GM19238 (cell line): Measurements from ENCODE around the gene XIRP2.
"Not testable (repeated sequence)": the region's sequence is repeated elsewhere in the genome, so short reads cannot be mapped to it uniquely, and the experiment has no call there.

ENCODE experiments used
- DNase-seq: peaks from one replicate; pipeline ENCODE4 v3.0.0; 2011; ENCODE audit warnings: low spot score; ENCODE audit not compliant: insufficient read length

XIRP2 gene

DNA sequence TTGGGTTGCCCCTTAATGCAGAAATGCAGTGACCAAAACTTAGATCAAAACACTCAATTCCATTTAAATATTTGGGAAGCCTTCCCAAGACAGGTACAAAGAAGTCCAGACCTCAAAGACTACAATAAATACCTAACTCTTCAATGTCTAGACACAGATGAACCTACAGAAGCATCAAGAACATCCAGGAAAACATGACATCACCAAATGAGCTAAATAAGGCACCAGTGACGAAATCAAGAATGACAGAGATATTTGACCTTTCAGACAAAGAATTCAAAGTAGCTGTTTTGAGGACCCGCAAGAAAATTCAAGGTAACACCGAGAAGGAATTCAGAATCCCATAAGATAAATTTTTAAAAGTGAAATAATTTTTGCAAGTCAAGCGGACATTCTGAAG is 140.2 kb downstream of the XIRP2 start:
- DNase-seq, result no peak

DNA sequence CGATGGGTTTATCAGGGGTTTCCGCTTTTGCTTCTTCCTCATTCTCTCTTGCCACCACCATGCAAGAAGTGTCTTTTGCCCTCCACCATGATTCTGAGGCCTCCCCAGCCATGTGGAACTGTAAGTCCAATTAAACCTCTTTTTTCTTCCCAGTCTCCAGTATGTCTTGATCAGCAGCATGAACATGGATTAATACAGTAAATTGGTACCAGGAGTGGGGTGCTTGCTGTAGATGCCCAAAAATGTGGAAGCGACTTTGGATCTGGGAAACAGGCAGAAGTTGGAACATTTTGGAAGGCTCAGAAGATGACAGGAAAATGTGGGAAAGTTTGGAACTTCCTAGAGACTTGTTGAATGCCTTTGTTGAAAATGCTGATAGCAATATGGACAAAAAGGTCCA is 146.7 kb downstream of the XIRP2 start:
- not testable (repeated sequence) for DNase-seq

DNA sequence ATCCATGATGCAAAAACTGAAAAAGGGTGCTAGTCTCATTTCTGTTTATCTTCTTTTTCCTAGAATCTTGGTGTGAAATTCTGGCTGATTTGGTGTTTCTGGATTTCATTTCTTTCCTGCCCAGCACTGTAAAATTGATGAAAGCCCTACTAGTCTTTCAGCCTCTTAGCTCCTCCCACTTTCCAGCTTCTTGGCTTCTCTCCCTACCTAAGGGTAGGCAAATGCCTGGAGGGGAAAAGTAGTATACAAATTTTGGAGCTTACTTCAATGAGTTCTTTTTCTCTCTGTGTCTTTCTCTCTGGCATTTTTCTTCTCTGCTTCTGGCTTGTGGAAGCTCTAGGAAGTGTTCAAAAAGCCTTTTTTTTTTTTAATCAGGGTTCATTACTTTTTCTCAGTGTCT is 160.5 kb downstream of the XIRP2 start:
- DNase-seq, result no peak

DNA sequence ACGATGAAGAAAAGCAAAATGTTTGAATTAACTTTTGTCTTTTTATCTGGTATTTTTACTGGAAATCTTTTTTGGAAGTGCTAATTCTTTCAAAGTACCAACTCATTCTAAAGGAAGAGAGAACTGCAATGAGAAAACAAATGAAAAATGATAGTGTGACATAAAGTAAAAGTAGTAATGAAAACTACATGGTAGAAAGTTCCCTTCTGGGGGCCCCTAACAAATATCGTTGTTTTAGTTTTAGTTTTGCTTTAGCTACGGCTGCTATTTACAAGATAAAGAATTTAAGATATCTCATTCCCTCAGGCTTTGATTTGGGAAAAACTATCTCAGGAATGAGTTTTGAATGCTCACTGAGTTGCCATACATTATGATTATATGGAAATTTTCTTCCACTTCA is 161.4 kb downstream of the XIRP2 start:
- DNase-seq, result no peak

DNA sequence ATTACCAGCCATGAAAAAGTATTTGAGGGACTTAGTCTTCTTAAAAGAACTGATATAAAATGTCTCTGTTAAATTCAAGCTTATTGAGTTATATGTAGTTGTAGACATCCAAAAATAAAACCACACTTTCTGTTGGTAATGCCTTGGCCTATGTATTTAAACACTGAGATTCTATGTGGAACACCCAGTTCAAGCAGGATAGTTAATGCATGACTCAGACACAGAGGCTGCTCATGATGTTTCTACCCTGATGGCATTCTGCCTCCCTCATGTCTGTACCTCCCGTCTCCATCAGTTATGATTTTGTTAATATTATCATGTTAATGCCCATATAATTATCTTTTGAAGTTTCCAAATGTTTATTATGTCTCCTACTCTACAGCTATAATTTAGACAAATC is 164.5 kb downstream of the XIRP2 start:
- DNase-seq, result no peak

DNA sequence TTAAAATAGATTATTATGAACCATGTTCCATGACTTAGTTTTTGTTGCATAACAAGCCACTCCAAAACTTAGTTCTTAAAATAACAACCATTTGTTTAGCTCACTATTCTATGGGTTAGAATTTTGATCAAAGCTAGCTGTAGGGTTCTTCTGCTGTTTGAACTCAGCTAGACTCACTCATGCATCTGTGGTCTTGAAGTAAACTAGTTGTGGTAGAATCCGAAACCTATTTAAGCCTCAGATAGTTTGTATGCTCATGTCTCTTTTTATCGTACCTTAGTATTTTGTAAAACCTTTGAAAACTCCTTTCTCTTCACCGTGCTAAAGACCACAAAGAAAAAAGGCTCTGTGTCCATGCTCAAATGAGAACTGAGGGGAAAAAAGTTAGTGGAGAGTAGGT is 166.6 kb downstream of the XIRP2 start:
- no peak for DNase-seq

DNA sequence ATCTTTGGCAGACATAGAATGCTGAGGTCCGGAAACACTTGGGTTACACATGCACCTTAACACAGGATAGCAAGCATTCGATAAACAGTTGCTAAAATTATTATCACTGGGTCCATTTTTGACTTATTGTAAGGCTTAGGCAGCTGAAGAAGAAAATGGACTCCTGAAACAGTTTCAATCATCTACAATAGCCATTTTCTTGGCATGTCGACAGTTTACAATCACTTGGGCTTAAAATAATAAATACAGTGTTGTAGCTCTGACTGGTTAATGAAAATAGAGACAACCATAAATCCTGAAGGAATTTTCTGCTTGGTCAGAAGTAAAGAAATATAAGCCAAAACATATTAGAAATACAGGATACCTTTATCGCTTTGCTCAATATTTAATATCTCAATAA is 169.2 kb downstream of the XIRP2 start:
- no peak for DNase-seq

DNA sequence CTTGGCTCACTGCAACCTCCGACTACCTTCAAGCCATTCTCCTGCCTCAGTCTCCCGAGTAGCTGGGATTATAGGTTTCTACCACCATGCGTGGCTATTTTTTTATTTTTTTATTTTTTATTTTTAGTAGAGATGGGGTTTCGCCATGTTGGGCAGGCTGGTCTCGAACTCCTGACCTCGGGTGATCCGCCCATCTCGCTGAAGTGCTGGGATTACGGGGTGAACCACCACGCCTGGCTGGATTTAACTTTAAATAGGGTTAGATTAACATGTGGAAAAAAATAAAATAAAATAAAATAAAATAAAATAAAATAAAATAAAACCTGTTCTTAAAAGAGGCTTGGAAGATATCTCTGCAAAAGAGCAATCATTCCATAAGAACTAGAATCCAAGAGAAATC is 170.9 kb downstream of the XIRP2 start:
- no peak for DNase-seq

DNA sequence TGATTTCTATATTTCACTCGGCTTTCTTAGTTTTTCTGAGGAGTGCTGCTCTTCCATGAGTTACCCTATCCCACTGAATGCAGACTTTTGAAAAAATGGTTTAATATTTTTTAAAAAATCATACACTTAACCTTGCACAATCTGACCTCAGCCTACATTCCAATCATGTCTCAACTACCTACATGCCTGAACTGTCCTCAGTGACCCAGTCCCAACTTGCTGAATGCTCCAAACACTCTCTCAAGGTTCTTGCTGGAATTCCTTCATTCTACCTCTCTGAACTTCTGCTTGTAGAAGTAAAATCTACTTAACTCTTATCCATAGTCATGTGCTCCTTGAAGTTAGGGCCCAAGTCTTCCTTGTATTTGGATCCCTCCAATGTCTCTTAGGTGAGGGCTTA is 181.6 kb downstream of the XIRP2 start:
- no peak for DNase-seq

DNA sequence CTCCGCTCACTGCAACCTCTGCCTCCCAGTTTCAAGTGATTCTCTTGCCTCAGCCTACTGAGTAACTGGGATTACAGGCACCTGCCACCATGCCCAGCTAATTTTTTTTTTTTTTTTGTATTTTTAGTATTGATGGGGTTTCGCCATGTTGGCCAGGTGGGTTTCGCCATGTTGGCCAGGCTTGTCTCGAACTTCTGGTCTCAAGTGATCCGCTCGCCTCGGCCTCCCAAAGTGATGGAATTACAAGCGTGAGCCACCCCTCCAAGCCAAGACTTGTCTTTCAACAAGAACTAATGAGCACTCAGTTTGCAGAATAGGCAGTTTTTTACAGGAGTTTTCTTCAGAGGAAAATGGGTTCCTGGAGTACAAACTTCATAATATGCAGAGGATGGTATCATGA is 187.4 kb downstream of the XIRP2 start:
- not testable (repeated sequence) for DNase-seq

DNA sequence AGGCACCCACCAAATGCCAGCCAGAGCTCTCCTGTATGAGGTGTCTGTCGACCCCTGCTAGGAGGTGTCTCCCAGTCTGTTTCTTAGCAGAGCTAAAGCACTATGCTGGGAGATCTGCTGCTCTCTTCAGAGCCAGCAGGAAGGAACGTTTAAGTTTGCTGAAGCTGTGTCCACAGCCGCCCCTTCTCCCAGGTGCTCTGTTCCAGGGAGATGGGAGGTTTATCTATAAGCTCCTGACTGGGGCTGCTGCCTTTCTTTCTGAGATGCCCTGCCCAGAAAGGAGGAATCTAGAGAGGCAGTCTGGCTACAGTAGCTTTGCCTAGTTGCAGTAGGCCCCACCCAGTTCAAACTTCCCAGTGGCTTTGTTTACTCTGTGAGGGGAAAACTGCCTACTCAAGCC is 210.7 kb downstream of the XIRP2 start:
- not testable (repeated sequence) for DNase-seq

DNA sequence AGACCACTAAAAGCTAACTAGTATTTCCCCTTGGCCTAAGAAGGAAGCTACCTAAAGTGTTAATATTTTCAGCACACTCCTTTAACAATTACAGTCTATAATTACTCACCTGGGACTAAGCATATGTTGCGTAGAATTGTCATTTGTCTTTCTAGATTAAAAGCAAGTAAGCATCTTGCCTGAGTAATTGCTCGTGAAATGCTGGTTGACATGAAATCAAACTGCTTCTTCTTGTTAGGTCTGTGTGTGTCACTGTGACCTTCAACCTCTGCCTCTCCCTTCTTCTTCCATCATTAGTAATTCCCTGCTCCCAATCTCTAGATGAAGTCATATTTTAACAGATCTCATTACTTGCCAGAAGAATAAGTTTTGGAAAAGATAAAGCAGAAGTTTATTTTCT is 212.2 kb downstream of the XIRP2 start:
- no peak for DNase-seq

DNA sequence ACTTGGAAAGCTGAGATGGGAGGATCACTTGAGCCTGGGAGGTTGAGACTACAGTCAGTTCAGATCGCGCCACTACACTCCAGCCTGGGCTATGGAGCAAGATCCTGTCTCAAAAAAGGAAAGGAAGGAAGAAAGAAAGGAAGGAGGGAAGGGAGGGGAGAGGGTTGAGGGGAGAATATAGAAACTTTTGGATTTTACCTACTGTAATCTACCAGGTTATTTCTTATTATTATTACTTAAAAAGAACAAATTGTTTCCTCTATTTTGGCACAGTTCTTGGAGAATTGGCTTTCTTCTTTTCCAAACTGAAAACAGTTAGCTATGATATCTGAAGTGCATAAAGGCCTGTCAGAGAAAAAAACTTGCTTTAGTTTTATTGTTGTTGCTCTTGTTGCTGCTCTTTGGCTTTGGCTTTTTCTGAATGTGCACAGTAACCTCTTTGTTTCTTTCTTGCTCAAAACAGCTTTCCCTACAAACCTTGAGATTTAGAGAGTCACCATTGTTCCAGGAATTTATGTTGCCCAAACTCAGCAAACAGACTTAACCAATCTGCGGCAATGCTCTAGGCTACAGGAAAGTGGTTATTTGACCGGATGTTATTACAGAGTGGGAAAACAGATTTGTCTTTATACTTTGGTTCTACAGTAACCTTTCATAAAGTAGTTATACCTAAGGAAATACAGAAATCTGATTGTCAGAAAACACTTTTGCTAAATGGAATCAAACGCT is 214.9 kb downstream of the XIRP2 start:
- DNase-seq, result no peak

DNA sequence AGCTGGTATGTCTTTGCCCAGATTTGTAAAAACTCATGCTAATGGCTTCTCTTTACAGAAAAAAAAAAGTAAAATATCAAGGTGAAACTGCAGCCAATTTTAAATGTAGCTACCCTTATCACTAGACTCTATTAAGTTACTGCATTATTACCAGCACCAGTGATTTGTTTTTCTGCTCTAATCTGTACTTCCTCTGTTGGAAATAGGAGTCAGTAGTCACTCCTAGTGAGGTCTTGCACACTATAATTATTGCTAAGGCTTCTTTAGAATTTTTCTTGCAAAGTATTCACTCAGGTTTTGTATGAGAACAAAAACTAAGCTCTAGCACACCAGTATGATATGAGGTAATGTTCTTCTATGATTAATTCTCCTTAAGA is 215.5 kb downstream of the XIRP2 start:
- no peak for DNase-seq

DNA sequence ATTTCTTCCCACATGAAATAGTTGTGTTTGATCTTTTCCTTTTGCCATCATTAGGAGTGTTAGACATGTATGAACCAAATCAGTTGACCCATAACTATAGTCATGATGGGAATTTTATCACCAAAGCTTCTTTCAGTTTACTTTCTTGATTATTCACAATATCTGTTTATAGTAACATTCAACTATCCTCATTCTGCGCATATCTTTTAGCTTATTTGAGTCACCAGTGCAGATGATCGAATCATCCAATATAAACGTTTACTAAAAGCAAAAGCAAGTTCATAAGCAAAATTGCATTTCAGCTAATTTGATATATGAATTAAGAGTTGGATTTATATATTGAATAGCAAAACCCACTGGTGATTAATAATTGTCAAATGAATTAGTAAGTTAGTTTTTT is 216.4 kb downstream of the XIRP2 start:
- no peak for DNase-seq

DNA sequence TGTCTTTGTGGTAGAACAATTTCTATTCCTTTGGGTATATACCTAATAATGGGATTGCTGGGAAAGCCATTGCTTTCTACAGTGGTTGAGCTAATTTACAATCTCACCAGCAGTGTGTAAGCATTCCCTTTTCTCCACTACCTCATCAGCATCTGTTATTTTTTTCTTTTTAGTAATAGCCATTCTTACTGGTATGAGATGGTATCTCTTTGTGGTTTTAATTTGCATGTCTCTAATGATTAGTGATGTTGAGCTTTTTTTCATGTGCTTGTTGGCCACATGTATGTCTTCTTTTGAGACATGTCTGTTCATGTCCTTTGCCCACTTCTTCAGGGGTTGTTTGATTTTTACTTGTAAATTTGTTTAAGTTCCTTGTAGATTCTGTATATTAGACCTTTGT is 221.4 kb downstream of the XIRP2 start:
- not testable (repeated sequence) for DNase-seq

DNA sequence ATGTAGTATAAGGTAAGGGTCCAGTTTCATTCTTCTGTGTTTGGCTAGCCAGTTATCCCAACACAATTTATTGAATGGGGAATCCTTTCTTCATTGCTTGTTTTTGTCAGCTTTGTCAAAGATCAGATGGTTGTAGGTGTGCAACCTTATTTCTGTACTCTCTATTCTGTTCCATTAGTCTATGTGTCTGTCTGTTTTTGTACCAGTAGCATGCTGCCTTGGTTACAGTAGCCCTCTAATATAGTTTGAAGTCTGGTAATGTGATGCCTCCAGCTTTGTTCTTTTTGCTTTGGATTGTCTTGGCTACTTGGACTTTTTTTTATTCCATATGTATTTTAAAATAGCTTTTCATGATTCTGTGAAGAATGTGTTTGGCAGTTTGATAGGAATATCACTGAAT is 222.1 kb downstream of the XIRP2 start:
- DNase-seq, result no peak

DNA sequence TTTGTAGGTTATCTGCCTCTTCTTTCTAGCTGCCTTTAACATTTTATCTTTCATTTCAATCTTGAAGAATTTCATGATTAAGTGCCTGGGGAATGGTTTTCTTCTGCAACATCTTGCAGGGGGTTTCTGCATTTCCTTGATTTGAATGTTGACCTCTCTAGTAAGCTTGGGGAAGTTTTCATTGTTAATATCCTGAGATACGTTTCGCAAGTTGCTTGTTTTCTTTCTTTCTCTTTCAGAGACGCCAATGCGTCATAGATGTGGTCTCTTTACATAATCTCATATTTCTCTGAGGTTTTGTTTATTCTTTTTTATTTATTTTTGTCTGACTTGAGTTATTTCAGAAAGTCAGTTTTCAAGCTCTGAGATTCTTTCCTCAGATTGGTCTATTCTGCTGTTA is 225.7 kb downstream of the XIRP2 start:
- DNase-seq, result no peak

DNA sequence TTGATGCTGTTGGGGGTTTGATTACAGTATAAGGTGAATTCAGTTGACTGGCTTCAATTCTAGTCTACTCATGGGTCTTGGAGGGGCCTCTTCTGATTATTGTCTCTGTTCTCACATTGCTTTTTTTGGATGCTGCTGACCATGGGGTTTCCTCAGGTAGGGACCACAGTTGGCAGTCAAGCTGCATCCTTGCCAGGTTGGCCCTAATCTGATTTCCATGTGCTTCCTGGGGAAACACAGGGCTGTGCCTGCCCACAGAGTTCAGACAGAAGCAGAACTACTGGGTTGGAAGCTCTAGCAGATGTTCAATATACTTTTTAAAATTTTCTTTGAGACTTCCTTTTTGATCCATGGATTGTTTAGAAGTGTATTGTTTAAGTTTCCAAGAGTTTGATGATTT is 227.3 kb downstream of the XIRP2 start:
- no peak for DNase-seq

DNA sequence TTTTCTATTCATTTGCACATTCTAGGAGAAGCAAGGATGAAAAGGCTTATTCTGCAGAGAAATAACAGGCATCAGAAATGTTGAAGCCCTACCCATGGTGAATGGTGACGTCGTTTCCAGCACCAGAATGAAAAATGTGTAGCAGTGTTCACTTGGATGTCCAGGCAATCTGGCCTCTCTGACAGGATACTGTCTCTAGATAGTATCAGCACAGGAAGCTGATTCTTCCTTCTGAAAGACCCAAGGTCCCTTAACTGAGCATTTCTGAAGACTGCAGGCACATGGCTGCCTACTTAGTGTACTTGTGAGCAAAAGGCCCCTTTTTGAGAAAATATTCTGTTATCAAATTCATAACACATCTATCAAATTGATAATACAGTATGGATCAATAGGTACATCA is 234.1 kb downstream of the XIRP2 start:
- DNase-seq, result no peak

DNA sequence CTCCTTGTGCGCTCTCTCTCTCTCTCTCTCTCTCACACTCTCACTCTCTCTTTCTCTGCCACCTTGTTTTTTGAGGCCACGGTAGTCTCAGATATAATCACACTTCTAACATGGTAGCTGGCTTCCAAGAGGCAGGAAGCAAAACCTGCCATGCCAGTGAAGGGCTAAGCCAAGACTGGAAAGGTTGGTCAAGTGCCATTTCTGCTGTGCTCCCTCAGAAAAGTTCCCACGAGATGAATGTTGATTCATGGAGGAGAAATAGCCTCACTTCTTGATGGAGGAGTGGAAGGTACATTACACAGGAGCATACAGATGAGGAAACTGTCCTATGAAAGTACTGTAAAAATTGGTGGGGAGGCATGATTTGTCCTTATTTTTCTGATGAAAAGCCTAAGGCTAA is 237.9 kb downstream of the XIRP2 start:
- no peak for DNase-seq

DNA sequence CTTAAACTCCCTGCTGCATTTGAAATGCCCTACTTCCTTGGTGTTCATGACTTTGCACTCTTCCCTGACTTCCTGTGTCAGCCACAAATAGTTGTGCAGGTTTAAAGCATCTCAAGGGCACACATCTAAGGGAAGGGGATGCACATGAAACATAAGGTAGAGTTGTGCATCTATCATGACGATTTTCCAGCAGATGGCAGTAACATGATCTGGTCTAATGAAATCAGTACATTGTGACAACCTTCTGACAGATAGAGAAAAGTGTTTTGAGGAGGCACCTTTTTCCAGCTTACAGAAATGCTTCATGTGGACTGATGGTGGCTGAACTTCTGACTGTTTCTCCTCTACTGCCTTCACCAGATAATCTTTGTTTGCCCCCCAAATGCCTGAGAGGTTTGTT is 238.9 kb downstream of the XIRP2 start:
- DNase-seq, result no peak

DNA sequence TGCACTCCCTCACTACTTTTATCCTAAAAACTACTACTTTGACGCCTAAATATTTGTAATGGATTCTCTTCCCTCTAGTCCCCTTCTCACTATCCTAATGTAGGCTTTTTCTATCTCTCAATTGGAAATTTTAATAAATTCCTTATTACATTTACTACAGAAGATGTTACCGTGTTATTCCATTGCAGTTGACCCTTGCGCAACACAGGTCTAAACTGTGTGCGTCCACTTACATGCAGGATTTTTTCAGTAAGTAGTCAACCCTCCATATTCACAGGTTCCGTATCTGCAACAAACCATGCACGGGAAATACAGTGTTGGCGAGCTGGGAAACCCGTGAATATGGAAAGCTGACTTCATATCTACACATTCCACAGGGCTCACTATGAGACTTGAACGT is 239.8 kb downstream of the XIRP2 start:
- no peak for DNase-seq

DNA sequence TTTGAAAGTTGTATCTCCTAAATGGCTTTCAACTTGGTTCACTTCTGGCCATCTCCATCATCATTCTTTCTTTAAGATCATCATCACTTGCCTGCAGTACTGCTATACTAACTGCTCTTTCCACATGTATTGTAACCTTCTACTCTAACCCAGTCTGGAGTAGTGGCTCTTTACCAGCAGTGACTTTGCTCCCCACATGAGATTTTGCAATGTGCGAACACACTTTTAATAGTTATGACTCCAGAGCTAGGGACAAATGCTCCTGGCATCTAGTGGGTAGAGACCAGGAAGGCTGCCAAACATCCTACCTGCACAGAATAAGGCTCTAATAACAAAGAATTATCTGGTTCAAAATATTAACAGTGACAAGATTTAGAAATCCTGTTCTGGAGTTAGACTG is 243.8 kb downstream of the XIRP2 start:
- no peak for DNase-seq
